Renal cortical epithelial cell (primary cell): Measurements from ENCODE around the gene ARIH2. TPM values are rescaled to one million over a fixed set of nuclear protein-coding genes. Genes with fewer than 3 reads are reported as not detected.

Source experiments
- DNase-seq: peaks from one replicate; pipeline ENCODE4 v3.0.0-alpha.2; 2011; ENCODE audit warnings: low read depth
- total RNA-seq: library from RNA; depleted of rRNA; stranded (reverse); fragments of >200 nt; gene quantifications from 2 replicates; pipeline ENCODE4 v1.2.3, GENCODE V29; 2014

ARIH2 gene
- total RNA-seq, 1 donor from 2014 or later: 79.8 TPM

DNA sequence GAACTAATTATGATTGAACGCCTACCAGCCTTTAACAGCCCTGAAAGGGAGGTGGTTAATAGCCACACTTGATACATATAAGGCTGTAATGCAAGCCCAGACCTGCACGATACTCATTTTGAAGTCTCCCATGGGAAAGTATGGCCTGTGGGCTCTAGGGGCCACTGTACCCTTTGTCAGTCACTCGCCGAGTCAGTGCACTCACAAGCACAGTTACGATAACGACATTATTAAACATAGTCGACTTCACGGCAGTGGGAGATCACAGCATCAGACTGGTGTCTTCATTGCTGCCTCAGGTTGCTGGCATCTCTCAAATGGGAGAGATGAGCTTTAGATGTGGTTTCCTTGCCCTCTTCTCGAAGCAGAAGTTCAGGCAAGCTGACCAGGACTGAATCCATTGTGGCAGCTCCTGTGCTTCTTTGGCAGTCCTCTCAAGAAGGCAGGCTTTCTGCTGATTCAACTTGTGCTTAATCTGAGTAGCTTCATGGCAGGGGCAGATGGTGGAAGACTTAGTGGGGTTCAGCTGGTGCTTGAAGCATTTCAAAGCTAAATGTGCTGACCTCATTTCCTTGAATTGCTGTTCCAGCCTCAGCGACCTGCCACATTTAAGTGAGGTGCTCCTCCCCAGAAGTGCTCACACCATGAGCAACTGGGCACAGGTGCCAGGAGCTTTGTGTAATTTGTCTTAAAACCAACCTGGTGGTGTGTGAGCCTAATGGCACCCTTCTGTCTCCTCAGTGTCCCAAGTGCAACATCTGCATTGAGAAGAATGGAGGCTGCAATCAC, 55.6 kb downstream of the ARIH2 start:
- no peak for DNase-seq

DNA sequence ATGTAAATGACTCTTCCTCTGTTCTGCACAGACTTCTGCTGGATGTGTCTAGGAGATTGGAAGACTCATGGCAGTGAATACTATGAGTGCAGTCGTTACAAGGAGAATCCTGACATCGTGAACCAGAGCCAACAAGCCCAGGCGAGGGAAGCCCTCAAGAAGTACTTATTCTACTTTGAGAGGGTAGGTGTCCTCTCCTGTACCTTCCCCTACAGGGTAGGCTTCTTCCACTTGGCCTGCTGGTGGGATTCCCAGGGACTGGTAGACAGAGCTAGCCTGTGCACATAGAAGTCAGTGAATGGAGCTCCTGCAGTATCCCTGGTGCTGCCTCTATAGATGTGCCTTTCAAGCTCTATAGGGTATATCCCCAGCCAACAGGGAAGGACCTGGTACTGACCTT, 60.8 kb downstream of the ARIH2 start:
- DNase-seq: no peak

DNA sequence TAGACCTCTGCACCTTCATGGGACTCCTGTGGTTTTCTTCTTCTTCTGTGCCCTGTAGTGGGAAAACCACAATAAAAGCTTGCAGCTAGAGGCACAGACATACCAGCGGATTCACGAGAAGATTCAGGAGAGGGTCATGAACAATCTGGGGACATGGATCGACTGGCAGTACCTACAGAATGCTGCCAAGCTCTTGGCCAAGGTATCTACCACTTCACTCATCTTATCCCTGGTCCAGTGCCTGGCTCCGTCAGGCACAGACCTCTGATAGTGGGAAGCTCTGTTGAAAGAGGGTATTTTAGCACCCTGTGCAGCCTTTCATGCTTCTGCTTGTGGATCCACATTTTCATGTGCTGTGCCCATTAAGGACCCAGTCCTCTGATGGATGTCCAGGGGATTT, 61.7 kb downstream of the ARIH2 start:
- no peak for DNase-seq

DNA sequence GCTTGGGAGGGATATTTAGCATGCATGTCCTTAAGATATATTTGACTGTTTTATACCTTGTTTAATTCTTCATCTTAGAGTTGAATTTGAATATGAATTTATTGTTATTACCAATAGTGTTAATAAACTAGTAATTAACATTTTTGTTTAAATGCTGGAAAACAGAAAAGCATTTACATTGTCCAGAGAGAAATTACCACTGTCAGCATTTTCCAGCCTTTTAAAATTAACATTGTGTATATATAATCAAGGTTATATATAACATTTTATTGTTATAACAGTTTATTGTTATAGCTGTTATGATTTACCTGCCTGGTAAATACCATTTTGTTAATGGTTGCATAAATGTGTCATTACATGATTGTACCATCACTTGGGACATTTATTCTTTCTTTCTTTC, 63.4 kb downstream of the ARIH2 start:
- no peak for DNase-seq

DNA sequence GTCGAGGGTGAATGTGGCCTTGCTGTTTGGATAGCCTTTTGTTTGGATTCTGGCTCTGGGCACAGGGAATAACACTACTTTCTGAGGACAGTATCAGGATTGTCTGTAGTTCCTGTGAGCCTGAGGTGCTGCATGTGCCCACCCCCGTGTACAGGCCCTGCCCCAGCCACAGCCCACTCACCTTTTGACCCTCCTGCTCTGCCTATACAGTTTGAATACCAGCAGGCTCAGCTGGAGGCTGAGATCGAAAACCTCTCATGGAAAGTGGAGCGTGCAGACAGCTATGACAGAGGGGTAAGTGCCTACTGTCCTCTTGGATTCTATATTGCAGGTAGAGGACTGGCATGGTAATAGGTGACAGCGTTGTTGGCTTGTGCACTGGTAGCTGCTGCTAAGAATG, 64.0 kb downstream of the ARIH2 start:
- DNase-seq: no peak

DNA sequence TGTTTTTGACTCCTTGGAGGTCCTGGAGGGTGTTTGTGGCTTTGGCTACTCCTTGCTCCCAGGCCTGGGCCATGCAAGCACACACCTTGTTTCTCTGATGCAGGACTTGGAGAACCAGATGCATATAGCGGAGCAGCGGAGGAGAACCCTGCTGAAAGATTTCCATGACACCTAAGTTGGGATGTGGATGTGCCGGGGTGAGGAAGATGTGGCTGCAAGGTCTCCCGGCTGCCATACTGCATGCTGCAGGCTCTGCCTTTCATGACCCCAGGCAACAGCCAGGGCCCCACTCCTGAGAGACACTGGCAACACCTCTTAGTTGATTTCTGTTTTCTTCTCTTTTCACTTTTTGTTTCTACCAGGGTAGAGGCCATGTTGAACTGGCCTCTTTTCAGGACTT, 64.5 kb downstream of the ARIH2 start:
- no peak for DNase-seq

DNA sequence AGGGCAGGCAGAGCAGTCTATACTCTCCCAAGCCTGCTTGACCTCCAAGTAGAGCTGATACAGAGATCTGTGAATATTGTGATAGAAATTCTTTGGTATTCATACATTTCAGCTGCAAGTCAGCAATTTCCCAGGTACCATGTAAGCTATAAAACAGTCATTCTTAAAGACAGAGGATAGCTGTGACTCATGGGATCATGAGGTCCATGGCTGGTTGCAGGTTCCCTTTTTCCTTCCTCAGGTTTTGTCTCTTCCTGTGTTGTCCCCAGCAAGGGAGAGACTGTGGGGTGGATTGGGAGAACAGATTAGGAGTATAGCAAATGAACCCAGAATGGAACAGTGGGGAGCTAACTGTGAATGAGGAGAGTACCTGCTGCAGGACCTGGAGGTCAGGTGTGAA, 66.0 kb downstream of the ARIH2 start:
- peak; percentile 38 for DNase-seq

DNA sequence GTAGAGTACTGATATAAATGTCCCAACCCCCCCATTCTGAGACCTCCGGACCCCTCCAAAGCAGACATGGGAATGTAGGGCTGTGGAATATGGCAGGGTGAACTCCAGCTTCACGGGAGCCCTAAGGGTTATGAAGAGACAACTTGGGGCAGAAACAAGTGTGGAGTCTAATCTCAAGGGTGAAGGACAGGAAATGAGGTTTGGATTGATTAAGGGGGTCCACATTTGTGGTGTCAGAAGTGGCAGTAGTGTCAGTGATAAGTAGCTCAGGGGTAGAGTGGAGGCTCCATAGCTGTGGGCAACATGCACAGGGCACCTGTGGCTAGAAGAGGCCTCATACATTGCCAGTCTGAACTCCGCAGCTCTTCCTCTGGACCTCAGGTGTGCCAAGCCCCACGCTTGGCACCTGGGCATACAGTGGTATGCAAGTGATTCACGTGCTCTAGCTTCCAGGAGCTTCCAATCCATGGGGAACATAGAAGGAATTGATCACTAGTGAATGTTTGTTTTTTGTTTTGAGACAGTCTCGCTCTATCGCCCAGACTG, 67.3 kb downstream of the ARIH2 start:
- no peak for DNase-seq

DNA sequence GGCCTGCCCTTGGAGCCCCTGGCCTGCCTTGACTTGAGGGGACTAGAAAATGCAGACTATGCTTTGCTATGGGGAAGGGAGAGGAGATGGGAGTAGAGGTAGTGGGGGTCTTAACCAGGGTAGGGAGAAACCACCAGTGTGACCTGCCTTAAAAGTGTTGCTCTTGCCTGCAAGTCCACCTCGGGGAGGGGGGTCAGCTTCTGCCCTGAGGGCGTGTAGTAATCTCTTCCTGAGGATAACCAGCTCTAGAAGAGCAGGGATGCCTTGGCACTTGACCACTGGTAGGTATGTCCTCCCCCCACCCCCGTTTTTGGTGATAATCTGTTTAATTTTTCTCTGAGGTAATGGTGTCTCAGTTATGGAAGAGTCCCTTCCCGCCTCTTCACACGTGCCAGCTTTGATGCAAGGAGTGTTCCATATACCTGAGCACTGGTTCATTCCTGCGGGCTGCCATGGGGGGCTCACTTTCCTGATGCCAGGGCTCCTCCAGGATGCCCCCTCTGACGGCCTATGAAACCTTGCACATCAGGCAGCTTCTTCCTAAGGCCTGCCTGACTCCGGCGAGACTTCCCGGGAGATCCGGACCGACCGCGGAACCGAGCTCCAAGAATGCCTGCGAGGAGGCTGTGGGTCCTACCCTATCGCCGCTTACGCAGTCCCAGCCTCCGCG, 70.6 kb downstream of the ARIH2 start:
- no peak for DNase-seq

DNA sequence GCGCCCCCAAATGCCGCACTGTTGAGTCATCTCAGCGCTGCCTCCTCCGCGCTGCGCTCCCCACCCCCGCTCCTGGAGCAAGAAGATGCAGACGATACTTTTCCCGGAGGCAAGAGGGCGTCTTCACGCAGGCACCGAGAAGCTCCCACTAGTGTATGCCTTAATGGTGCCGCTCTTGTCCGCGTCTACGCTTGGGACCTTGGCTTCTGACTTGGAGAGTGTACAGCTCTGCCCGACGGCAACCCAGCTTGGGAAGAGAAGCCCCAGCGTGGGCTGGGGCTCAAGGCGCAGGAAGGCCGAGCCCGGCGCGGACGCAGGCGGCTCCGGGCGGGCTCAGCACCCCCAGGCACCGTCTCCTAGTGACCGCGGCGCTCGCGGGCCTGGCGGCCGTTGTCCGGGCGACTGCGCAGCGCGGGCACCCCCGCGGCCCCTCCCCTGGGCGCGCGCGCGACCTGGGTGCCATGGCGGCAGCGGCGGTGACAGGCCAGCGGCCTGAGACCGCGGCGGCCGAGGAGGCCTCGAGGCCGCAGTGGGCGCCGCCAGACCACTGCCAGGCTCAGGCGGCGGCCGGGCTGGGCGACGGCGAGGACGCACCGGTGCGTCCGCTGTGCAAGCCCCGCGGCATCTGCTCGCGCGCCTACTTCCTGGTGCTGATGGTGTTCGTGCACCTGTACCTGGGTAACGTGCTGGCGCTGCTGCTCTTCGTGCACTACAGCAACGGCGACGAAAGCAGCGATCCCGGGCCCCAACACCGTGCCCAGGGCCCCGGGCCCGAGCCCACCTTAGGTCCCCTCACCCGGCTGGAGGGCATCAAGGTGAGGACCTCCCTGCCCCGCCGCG, 71.4 kb downstream of the ARIH2 start, which contains the start of gene P4HTM:
P4HTM (plus strand) TSS at position 446 of the 840 bp plus-strand sequence; CDS start at position 462, 16 bp downstream.
- DNase-seq: peak; percentile 76

DNA sequence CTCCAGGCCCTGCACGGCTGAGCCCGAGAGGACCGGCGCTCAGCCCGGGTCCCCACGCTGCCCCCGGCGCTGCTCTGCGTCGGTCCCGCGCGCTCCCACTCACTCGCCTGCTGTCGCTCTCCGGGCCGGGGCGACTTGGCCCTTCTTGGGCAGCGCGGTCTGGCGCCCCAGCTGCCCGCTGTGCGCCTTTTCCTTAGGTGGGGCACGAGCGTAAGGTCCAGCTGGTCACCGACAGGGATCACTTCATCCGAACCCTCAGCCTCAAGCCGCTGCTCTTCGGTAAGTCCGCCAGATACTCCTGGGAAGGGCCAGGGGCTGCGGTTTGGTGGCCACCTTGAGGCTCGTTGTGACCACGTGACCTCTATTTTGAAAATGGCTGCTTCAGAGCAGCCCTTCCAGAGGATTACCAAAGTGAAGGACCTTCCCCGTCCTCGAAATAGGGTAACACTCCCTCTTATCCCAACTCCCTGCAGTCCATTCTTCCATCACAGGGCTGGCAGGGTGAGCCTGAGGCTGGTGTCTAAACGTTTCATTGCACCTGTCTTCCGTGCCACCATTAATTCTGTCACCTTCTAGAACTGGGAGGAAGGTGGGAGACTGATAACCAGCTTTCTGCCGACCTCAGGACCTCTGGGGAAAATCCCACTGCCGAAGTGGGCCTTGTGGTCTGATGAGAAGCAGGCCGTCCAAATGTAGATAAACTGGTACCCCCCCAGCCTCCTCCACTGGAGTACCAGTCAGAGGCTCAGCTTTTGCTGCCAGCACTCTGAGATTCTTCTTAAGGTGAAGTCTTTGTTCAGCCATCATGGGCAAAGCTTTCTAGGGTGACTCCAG, 72.2 kb downstream of the ARIH2 start:
- DNase-seq: no peak

DNA sequence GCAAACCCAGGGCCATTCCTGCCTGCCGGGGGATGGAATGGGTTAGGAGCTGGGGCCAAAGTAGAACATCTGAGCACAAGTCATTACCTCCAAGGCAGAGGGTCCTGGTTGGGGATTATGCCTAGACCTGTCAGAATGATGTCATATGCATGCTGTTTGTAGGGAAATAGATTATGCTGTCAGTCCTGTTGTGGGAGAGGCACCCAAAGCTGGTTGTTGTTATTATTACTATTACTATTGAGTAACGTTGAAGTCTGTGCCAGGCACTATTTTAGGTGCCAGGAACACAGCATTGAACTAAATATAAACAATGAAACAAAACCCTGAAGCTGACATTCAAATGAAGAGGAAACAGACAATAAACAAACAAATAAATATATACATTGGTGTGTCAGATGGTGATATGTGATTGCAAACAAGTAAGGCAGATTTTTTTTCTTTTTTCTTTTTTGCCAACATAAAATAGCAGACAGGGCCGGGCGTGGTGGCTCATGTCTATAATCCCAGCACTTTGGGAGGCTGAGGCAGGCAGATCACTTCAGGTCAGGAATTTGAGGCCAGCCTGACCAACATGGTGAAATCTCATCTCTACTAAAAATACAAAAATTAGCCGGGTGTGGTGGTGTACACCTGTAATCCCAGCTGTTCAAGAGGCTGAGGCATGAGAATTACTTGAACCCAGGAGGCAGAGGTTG, 73.4 kb downstream of the ARIH2 start:
- DNase-seq: no peak

DNA sequence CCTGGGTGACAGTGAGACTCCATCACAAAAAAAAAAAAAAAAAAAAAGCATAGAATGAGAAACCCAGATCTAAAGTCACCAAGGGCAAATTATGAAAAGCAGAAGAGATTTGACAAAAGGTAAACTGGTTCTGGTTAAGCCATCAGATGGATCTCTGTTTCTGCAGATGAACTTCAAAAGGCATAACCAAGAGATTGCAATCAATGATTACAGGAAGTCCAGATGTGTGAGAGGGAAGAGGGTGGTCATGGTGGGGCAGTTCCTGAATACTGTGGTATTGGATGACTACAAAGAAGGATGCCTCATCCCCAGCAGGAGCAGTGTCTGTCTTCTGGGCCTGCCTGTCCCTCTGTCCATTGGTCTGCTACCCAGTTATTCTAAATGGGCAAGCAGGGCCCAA, 75.2 kb downstream of the ARIH2 start:
- no peak for DNase-seq

DNA sequence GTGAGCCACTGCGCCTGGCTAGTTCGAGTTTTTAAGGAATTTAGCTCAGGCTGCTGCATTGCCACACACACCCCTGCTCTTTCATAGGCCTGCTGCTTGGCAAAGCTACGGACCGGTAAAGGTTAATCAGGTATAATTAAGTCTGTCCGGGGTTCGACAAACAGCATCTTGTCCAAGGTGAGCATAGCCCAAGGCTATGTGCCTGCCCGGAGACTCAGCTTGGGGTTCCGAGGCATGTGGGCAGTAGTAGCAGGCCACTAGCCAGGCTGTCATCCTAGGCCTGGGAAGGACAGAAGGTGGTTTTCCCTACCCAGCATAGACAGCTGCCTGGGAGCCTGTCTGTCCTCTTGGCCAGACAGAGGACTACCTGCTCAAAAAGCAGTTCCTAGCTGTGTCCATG, 78.0 kb downstream of the ARIH2 start:
- no peak for DNase-seq

DNA sequence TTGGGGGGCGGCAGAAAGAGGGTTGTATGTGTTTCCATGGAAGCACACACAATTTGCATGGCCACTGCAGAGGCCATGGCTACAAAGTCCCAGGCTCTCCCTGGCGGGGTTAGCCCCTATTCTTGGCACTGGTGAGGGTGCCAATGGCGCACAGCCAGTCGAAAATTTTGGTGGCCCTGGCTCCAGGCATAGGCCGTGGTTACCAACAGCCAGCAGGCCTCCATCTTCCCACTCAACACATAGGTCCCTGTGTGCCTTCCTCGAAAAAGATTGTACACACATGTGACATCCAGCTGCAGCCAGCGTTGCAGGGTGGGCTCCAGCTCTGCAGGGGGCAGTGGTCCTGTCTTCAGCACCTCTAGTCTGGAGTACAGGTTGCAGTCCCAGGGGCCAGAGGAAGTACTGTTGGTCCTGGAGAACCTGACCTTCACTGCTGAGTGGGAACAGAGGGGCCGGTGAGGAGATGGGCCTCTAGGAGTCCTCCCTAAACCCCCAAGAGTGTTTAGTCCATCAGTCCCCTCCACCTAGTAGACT, 78.5 kb downstream of the ARIH2 start:
- no peak for DNase-seq

DNA sequence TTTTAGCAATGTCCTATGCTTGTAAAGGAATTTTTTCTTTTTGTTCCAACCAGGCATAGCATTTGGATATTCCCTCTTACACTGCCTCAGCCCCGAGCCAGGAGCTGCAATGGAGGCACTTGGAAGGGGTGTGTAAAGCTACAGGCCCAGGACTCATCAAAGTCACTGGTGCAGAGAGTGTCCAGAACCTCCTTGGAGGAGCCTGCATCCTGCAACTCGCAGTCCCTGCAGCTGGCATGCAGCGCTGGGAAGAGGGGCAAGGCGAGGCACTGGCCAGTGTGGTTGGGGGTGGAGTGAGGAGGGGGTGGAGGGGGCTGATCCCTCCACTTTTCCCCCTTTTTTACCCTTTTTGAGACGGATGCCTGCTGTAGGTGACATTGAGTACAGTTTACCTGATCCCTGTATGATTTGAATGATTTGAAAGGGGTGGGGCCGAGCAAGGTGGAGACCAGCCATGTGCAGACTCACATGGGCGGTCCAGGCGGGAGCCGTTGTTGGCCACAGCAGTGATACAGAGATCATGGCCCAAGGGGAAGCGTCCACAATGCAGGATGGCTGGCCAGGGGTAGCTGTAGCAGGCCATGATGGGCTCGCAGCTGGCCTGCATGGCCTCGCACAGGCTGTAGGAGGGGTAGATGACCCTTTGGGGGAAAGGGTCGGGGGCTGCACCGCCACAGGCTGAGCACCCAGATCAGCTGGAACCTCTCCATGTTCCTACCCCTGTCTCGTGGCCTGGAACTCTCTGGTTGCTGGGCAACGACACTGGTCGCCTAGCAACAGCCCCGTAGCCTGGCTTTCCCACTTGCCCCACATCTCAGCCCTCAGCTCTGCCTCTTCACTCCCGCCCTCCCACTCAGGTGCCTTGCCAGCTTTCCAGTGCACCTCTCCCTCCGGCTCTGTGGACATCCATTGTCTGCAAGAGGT, 79.3 kb downstream of the ARIH2 start:
- DNase-seq: no peak

DNA sequence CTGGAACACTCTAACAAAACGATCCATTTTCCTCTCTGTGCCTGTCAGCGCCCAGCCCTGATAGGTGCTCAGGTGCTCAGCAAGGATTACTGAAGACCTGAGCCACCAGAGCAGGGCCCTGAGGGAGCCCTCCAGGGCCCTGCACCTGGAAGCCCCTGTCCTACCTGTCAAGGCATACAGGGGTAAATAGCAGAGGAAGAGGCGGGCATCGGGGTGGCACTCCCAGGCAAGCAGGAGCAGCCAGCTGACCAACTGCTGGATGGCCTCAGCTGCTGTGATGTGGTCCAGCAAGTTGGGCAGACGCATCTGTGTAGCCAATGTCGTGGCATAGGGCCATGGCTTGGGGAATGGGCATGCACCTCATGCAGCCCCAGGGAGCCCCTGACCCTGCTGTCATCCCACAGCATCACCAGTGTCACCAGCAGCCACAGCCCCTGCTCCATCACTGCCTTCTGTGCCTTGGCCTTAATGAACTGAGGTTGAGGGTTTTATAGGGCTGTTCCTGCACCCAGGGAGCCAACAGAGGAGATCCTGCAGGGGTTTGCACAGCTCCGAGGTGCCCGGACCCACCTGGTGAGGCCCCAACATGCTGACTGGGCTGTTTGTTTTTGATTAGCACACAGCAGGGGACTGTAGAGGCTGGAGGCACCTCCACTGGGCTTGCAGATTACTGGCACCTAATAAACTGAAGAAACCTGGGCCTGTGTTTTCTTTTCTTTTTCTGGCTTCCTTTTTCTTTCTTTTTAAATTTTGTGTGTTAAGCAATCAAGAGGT, 80.6 kb downstream of the ARIH2 start:
- no peak for DNase-seq

DNA sequence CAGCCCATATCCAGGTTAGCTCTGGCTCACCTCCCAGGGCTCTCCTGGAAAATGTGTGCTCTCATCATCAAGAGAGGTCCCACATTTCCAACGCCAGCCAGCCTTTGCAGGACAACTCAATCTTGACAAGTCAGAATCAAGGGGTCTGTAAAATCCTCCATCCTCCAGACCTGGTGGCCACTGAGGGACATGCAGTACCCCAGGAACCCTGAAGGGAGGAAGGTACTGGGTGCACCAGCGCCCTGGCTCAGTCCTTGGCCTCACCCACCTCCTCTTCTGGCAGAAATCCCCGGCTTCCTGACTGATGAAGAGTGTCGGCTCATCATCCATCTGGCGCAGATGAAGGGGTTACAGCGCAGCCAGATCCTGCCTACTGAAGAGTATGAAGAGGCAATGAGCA, 82.5 kb downstream of the ARIH2 start:
- no peak for DNase-seq
